GM12878 (cell line): ENCODE results near the gene SIL1. TPM values are rescaled to one million over a fixed set of nuclear protein-coding genes. Genes with fewer than 3 reads are reported as not detected.

Experiments used
- ATAC-seq: fragments of 200-7000 bp; cut with Tn5 transposase; 3 replicates; pipeline ENCODE4 v1.9.1; 2020; ENCODE audit warnings: mild to moderate bottlenecking, moderate library complexity
- BruUV-seq: library from RNA; stranded (reverse); fragments of 400-500 nt; replicated peaks from 2 replicates; lab custom pipeline; 2021; lab: Mats Ljungman, UMichigan
- CTCF ChIA-PET: fragments of 300-600 bp; sonication (Branson Sonifier 250); formaldehyde crosslinking; extraction: SDS; loops from one replicate; lab custom pipeline; 2021; ENCODE audit warnings: inconsistent platforms; lab: Yijun Ruan, JAX
- POLR2A ChIA-PET: fragments of 350-600 bp; formaldehyde crosslinking; extraction: SDS; loops from one replicate; lab custom pipeline; 2021; ENCODE audit warnings: inconsistent platforms; lab: Charles Lee
- RAD21 ChIA-PET: fragments of 300-600 bp; sonication (Branson Sonifier 250); formaldehyde crosslinking; loops from one replicate; lab custom pipeline; 2023; ENCODE audit warnings: antibody characterized with exemption; ENCODE audit not compliant: unreplicated experiment; lab: Charles Lee
- SMC1A ChIA-PET: fragments of 300-600 bp; sonication (Branson Sonifier 250); formaldehyde crosslinking; loops from one replicate; lab custom pipeline; 2023; ENCODE audit not compliant: unreplicated experiment, uncharacterized antibody; lab: Charles Lee
- DNase-seq: peaks from one replicate; pipeline ENCODE4 v3.0.0-alpha.2; 2011; ENCODE audit warnings: low read depth, low spot score
- FAIRE-seq: peaks from 3 replicates; lab custom pipeline; 2011; peaks lifted over from hg19 to GRCh38; lab: Jason Lieb, UNC
- H2AFZ ChIP-seq: 2 replicates; pipeline ENCODE4 v1.6.0; 2011; ENCODE audit warnings: low read depth, low read length, control low read depth; ENCODE audit not compliant: control insufficient read depth
- H3K27ac ChIP-seq: 2 replicates; pipeline ENCODE4 v1.5.1; 2011; ENCODE audit warnings: control low read depth; ENCODE audit not compliant: control insufficient read depth, insufficient read depth
- H3K27me3 ChIP-seq, 2 experiments: replicated peaks in 1 of 2; 2 replicates each; pipeline versions ENCODE4 v1.6.0 to v1.6.1; 2011; ENCODE audit warnings: low read length in 1 of 2; ENCODE audit not compliant: control insufficient read depth in 2 of 2, insufficient read depth in 2 of 2
- H3K36me3 ChIP-seq, 2 experiments: 2 replicates each; pipeline ENCODE4 v1.5.1; 2011; ENCODE audit warnings: low read length in 1 of 2; ENCODE audit not compliant: control insufficient read depth in 2 of 2, insufficient read depth in 2 of 2
- H3K4me1 ChIP-seq: 2 replicates; pipeline ENCODE4 v1.6.1; 2011; ENCODE audit warnings: mild to moderate bottlenecking, low read length, moderate library complexity, mixed read lengths; ENCODE audit not compliant: control insufficient read depth, insufficient read depth
- H3K4me2 ChIP-seq: 2 replicates; pipeline ENCODE4 v1.6.0; 2011; ENCODE audit warnings: control low read depth; ENCODE audit not compliant: control insufficient read depth, insufficient read depth
- H3K4me3 ChIP-seq: fragments of 200-600 bp; sonication (generic); 2 replicates; pipeline ENCODE4 v1.5.1; 2016
- H3K79me2 ChIP-seq: 2 replicates; pipeline ENCODE4 v1.6.0; 2011; ENCODE audit warnings: low read length; ENCODE audit not compliant: control insufficient read depth, insufficient read depth
- H3K9ac ChIP-seq: 2 replicates; pipeline ENCODE4 v1.8.0; 2011; ENCODE audit warnings: low read length, control low read depth, mixed read lengths; ENCODE audit not compliant: control insufficient read depth, insufficient read depth
- H3K9me3 ChIP-seq: replicated peaks from 3 replicates; pipeline ENCODE4 v1.5.1; 2011; ENCODE audit warnings: mild to moderate bottlenecking, low read length; ENCODE audit not compliant: control insufficient read depth, insufficient read depth
- H4K20me1 ChIP-seq: 2 replicates; pipeline ENCODE4 v1.6.0; 2011; ENCODE audit not compliant: control insufficient read depth, insufficient read depth
- E2F4 ChIP-seq: IDR thresholded peaks from 2 replicates; pipeline ENCODE4 v1.6.1; 2012; ENCODE audit warnings: low read depth, low read length, improper control_type of control experiment
- KDM1A ChIP-seq: fragments of 200-600 bp; sonication (generic); IDR thresholded peaks from 2 replicates; pipeline ENCODE4 v1.6.1; 2016; ENCODE audit warnings: borderline replicate concordance
- MEF2A ChIP-seq: IDR thresholded peaks from 2 replicates; pipeline ENCODE4 v1.6.1; 2011; ENCODE audit warnings: low read depth, mild to moderate bottlenecking, low read length, moderate library complexity; ENCODE audit not compliant: insufficient read depth
- NFYB ChIP-seq: IDR thresholded peaks from 2 replicates; pipeline ENCODE4 v1.6.1; 2011; ENCODE audit warnings: low read depth, mild to moderate bottlenecking, low read length, improper control_type of control experiment, moderate library complexity; ENCODE audit not compliant: insufficient read depth
- NR2F1 ChIP-seq: fragments of 450-650 bp; conservative IDR thresholded peaks from 2 replicates; pipeline ENCODE4 v1.6.1; 2017; ENCODE audit warnings: mild to moderate bottlenecking
- NRF1 ChIP-seq: conservative IDR thresholded peaks from 2 replicates; pipeline ENCODE4 v1.6.1; 2011; ENCODE audit warnings: mild to moderate bottlenecking, low read depth, low read length, improper control_type of control experiment
- WGBS: methylation state at CpG from one replicate; pipeline ENCODE4 v1.1.6; 2016; ENCODE audit warnings: low lambda C conversion rate; ENCODE audit not compliant: insufficient replicate concordance, insufficient coverage; ENCODE audit errors: missing lambda C conversion rate; 5-methylcytosine and 5-hydroxymethylcytosine counted together
- in situ Hi-C: fragments of 300-500 bp; cut with MboI; formaldehyde crosslinking; loops from 9 replicates; pipeline ENCODE4 v1.14.3; 2018; ENCODE audit warnings: mixed read lengths
- intact Hi-C: fragments of 100-400 bp; cut with micrococcal nuclease; formaldehyde crosslinking; loops from one replicate; pipeline ENCODE4 v1.14.2; 2022; ENCODE audit not compliant: unreplicated experiment
- polyA plus RNA-seq, 11 experiments: library from polyadenylated mRNA; depleted of rRNA in 4 of 11; unstranded in 6 of 11; stranded (reverse) in 5 of 11; fragments of >200 nt; fragmentation: Nextera tagmentation in 4 of 11; fragmentation: Illumina TruSeq in 1 of 11; extraction: Ambion mirVana in 4 of 11; extraction: Trizol in 1 of 11; gene quantifications; 1 replicate in 1 of 11; 2 replicates in 10 of 11; pipeline versions ENCODE4 v1.2.1 to v1.2.3, GENCODE V29; 2011 to 2016; ENCODE audit warnings: inconsistent platforms in 2 of 11, missing spikeins in 2 of 11, low read depth in 1 of 11
- total RNA-seq, 4 experiments: library from RNA; depleted of rRNA in 3 of 4; stranded (reverse); fragments of >200 nt in 3 of 4; fragmentation: Illumina TruSeq in 1 of 4; extraction: Trizol in 1 of 4; gene quantifications; 2 replicates each; pipeline versions ENCODE4 v1.2.1 to v1.2.3, GENCODE V29; 2013 to 2021
- TF ChIP-seq, protein P1 (sequence below): fragments of 450-650 bp; IDR thresholded peaks from 2 replicates; pipeline ENCODE4 v1.6.1; 2016; ENCODE audit warnings: mild to moderate bottlenecking

SIL1 gene
- total and polyA plus RNA-seq, 10 of the 15 experiments (the other 5 are each of a cell fraction or from before 2014, with no cell fraction given): 4.1 to 49.8 (median 29.4) TPM

- in situ Hi-C loops: no loop called here
- Histone ChIP-seq H3K4me2 (no peak overlapping the region), H3K36me3 (no peaks in the 10 kb centered on the region; a peak in 1 of 4 replicates), H3K9me3 (no peaks in the 10 kb centered on the region), H2AFZ (no peak overlapping the region), H3K4me3 (no peak overlapping the region), H3K27me3 (no peaks in the 10 kb centered on the region), H3K27ac (no peak overlapping the region), H3K9ac (no peak overlapping the region), H3K4me1 (peaks cover 17% of the 10 kb centered on the region), H4K20me1 (no peaks in the 10 kb centered on the region), H3K79me2 (no peaks in the 10 kb centered on the region; the same call in none of the 2 replicates)
- SMC1A ChIA-PET: interaction anchor here (1.6 kb wide), 1 partner anchor 12 kb away, joined by 3 read pairs; no protein-coding TSS in a partner anchor
- FAIRE-seq (no peak), DNase-seq (no peak), ATAC-seq (peak; percentile 15; the same call in 1 of the 3 replicates)
- RAD21 ChIA-PET: interaction anchor here (0.6 to 1.0 kb wide), 3 partner anchors 16 to 44 kb away, joined by 3 to 4 read pairs (median 4); no protein-coding TSS in a partner anchor
- CTCF ChIA-PET: interaction anchor here (0.6 to 0.9 kb wide), 4 partner anchors 17 to 606 kb away, joined by 3 to 5 read pairs (median 3); no protein-coding TSS in a partner anchor
- TF ChIP-seq NR2F1 (no peak), KDM1A (no peak), NFYB (no peak), NRF1 (no peak), MEF2A (no peak), E2F4 (no peak)
- TF ChIP-seq, protein P1, sequence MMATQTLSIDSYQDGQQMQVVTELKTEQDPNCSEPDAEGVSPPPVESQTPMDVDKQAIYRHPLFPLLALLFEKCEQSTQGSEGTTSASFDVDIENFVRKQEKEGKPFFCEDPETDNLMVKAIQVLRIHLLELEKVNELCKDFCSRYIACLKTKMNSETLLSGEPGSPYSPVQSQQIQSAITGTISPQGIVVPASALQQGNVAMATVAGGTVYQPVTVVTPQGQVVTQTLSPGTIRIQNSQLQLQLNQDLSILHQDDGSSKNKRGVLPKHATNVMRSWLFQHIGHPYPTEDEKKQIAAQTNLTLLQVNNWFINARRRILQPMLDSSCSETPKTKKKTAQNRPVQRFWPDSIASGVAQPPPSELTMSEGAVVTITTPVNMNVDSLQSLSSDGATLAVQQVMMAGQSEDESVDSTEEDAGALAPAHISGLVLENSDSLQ: no peak
- intact Hi-C loops: no loop called here
- POLR2A ChIA-PET: interaction anchor here (1.0 kb wide), 1 partner anchor 114 kb away, joined by 3 read pairs; no protein-coding TSS in a partner anchor
- no TSS peak for BruUV-seq
- WGBS: 75% methylated on average over 2 of the region's 2 CpGs
Observed at GRCh38 chr5:139064613-139065012, 133.6 kb downstream of the SIL1 start.
